Lower leg skin (tissue), 4 donors: ENCODE results near the gene NPRL2. TPM values are rescaled to one million over a fixed set of nuclear protein-coding genes. Genes with fewer than 3 reads are reported as not detected.

Experiments
- DNase-seq, 2 donors: peaks; one replicate each; pipeline ENCODE4 v3.0.0-alpha.2; 2019; ENCODE audit warnings: low spot score in 2 of 2
- H3K4me3 ChIP-seq: fragments of 200-600 bp; sonication (generic); 2 replicates; pipeline ENCODE4 v1.5.1; 2017; ENCODE audit warnings: mild to moderate bottlenecking, low read depth; ENCODE audit not compliant: poor library complexity, severe bottlenecking
- CTCF ChIP-seq, 3 donors: fragments of 450-650 bp; IDR thresholded peaks; one replicate each; pipeline ENCODE4 v1.5.1; 2016; ENCODE audit warnings: antibody characterized with exemption in 3 of 3, mild to moderate bottlenecking in 3 of 3, moderate library complexity in 2 of 3
- POLR2A ChIP-seq, 2 donors: fragments of 450-650 bp; IDR thresholded peaks; one replicate each; pipeline ENCODE4 v1.6.1; 2016 to 2017; ENCODE audit warnings: antibody characterized with exemption in 2 of 2, mild to moderate bottlenecking in 1 of 2, moderate library complexity in 1 of 2
- WGBS, 2 donors: methylation state at CpG; one replicate each; pipeline ENCODE4 v1.1.5; 2018; 5-methylcytosine and 5-hydroxymethylcytosine counted together
- intact Hi-C: fragments of 100-400 bp; cut with DNase I; formaldehyde crosslinking; loops from one replicate; pipeline ENCODE4 v1.15.0; 2023; ENCODE audit warnings: low total_unique reads
- total RNA-seq, 4 donors: library from RNA; depleted of rRNA; stranded (reverse); fragments of >200 nt; gene quantifications; one replicate each; pipeline ENCODE4 v1.1.0, GENCODE V29; 2016

NPRL2 gene
- 10 to 100 TPM; 17.3 to 28.0 (median 23.2) TPM for total RNA-seq

DNA sequence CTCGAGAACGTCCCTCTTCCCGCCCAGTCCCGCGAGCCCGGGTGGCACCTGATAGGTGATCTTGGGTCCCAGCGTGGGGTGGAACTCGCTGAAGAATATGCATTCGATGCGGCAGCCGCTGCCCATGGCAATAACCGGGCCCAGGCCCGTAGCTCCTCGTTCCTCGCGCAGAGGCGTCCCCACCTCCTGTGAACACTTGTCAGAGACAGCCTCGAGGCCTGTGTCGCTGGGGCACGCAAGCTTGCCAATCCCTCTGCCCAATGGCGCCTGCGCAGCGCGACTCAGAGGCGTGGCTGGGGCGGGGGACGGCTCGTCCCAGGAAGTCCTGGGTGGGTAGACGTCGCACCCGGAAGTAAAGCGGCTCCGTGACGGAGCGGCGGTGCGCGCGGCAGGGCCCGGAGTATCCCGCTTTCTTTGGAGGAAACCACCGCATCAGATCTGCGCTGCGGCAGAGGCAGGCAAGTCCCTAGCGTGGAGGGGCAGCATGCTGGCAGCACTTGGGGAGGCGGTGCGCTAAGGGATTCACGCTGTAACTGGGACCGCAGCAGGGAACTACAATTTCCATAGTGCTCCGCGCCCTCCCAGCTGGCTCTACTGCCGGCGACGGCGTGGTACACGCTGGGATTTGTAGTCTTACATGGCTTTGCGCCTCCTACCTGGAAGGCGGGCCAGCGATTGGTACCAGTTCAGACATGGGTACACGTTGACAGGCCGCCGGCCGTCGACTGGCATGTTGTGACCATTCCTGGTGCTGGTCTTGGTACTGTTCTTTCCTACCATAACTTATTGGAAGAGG is at the start of gene NPRL2, which contains the start of gene CYB561D2:
TSS of gene NPRL2 (minus strand) at position 249 of the 796 bp plus-strand sequence. CDS start at position 126, 123 bp downstream.
TSS of gene CYB561D2 (plus strand) at position 336 of the 796 bp plus-strand sequence. CDS start 572 bp downstream, outside the sequence.
- H3K4me3 ChIP-seq: peak within 1 kb of the TSS; percentile 49
- intact Hi-C loops: no loop called here
- DNase-seq: peak; percentile 97 to 99
- WGBS, 2 donors: 1% methylated on average over 31 to 44 of the region's 64 CpGs
- TF ChIP-seq POLR2A (IDR thresholded peaks at IDR 0.05): no peak
- no peak for TF ChIP-seq CTCF (IDR thresholded peaks at IDR 0.05)

DNA sequence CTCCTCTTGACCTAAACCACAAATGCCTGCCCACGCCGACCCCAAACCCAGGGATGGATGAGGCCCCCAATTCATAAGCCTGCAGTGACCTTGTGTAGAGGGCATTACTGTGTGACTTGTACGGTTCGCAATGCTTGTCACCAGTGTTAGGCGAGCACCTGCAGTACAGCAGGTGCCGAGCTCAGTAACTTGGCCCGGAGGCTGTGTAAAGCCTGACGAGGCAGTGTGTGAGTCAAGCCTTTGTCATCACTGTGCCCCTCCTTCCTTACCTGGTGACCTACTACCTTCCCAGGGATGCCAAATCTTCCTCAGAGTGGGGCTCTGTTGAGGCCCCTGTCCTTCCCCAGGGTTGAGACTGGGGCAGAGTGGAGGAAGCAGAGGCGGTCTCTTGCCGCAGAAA is 45.9 kb upstream of the NPRL2 start:
- no peak overlapping the region for H3K4me3 ChIP-seq
- TF ChIP-seq CTCF (IDR thresholded peaks at IDR 0.05): no peak
- no peak for TF ChIP-seq POLR2A (IDR thresholded peaks at IDR 0.05)
- DNase-seq: no peak
- WGBS, 2 donors: 74 to 79% methylated on average over 10 of the region's 10 CpGs
- intact Hi-C loops: no loop called here

DNA sequence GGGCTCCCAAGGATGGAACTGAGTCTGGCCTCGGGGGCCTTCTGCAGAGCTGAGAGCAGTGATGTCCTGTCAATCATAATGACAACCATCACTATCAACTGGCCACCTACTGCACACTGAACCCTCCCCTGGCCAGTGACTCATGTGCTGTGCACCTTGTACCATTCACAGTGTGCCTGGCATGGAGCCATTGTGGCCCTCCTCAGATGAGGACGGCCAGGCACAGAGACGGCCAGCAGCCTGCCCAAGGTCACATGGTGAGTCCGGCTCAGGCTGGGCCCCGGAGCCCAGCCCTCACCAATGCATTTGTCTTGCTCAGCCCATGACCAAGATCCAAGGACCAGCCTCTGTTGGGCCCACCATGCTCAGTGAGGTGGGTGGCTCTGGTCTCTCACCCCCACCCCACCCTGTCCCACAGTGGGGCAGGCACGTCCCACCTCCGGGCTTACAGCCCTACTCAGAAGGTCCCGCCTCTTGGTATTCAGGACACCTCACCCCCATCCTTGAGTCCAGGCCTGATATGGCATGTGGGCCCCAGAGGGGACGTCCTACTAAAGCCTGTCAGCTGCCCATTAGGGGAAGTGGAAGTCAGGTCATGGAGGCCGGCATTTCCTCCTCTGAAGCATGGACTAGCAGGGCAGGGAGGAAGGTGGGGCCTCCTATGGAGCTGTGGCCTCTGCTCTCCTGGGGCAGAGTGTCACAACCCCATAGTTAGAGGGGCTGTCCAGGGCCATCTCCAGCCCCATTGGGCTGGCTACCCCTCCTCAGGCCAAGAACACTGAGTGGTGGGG is 44.7 kb upstream of the NPRL2 start:
- WGBS, 2 donors: 87 to 92% methylated on average over 5 of the region's 10 CpGs
- intact Hi-C loops: no loop called here
- DNase-seq: no peak
- no peak for TF ChIP-seq POLR2A (IDR thresholded peaks at IDR 0.05)
- TF ChIP-seq CTCF (IDR thresholded peaks at IDR 0.05): no peak
- H3K4me3 ChIP-seq: no peak overlapping the region

DNA sequence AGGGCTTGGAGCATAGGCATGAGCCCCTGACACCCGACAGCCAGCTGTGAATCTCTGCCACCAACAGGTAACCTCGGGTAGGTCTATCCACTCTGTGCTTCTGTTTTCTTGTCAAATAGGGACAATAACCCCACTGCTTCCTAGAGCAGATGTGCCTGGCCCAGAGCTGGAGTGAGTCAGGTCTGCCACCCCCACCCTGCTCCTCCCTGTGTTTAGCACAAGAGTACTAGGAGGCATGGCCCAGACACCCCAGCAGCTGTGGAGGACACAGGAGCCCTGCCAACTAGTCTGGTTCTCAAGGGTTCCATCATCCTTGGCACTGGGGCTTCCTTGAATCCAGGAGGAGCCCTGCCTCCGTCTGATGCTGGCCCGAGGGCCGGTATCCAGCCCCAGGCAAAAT is 42.5 kb upstream of the NPRL2 start:
- intact Hi-C loops: no loop called here
- DNase-seq: no peak
- H3K4me3 ChIP-seq: no peak overlapping the region
- no peak for TF ChIP-seq POLR2A (IDR thresholded peaks at IDR 0.05)
- no peak for TF ChIP-seq CTCF (IDR thresholded peaks at IDR 0.05)
- WGBS, 2 donors: 53 to 70% methylated on average over 5 of the region's 5 CpGs

GRCh38 chr3:50392101-50392715 is 41.6 kb upstream of the NPRL2 start:
- no peak for DNase-seq
- WGBS, 2 donors: 58 to 59% methylated on average over 4 to 5 of the region's 5 CpGs
- TF ChIP-seq CTCF (IDR thresholded peaks at IDR 0.05) (no peak), POLR2A (IDR thresholded peaks at IDR 0.05) (no peak)
- intact Hi-C loops: no loop called here
- H3K4me3 ChIP-seq: no peak overlapping the region
